Small intestine (tissue), 7 donors: ENCODE results near the gene DECR2. TPM values are rescaled to one million over a fixed set of nuclear protein-coding genes. Genes with fewer than 3 reads are reported as not detected.
A peak's percentile ranks its signal among the peaks of the same experiment; 100 is the strongest.
"Not testable (repeated sequence)": the region's sequence is repeated elsewhere in the genome, so short reads cannot be mapped to it uniquely, and the experiment has no call there.

Experiments used
- DNase-seq, 2 donors: peaks; one replicate each; pipeline versions ENCODE4 v3.0.0 to v3.0.0-alpha.2; 2013
- FAIRE-seq: peaks from 2 replicates; lab custom pipeline; 2012; peaks lifted over from hg19 to GRCh38; lab: Jason Lieb, UNC
- H3K27ac ChIP-seq, 3 donors: one replicate each; pipeline ENCODE4 v1.5.1; 2013; ENCODE audit warnings: low read length in 2 of 3, mild to moderate bottlenecking in 2 of 3, control low read depth in 1 of 3, inconsistent platforms in 1 of 3, low read depth in 1 of 3, moderate library complexity in 1 of 3
- H3K27me3 ChIP-seq, 3 donors: one replicate each; pipeline ENCODE4 v1.6.1; 2013; ENCODE audit warnings: low read length in 3 of 3, inconsistent platforms in 1 of 3; ENCODE audit not compliant: control insufficient read depth in 3 of 3, insufficient read depth in 3 of 3
- H3K36me3 ChIP-seq, 3 donors: one replicate each; pipeline ENCODE4 v1.6.1; 2013; ENCODE audit warnings: low read length in 3 of 3, inconsistent platforms in 1 of 3, low read depth in 1 of 3, mild to moderate bottlenecking in 1 of 3, moderate library complexity in 1 of 3; ENCODE audit not compliant: control insufficient read depth in 3 of 3, insufficient read depth in 2 of 3
- H3K4me1 ChIP-seq, 3 donors: one replicate each; pipeline ENCODE4 v1.6.1; 2013; ENCODE audit warnings: low read length in 2 of 3, inconsistent platforms in 1 of 3, low read depth in 1 of 3, mild to moderate bottlenecking in 1 of 3, moderate library complexity in 1 of 3; ENCODE audit not compliant: control insufficient read depth in 3 of 3, insufficient read depth in 2 of 3
- H3K4me3 ChIP-seq, 3 donors: one replicate each; pipeline ENCODE4 v1.5.1; 2013; ENCODE audit warnings: low read length in 3 of 3, control low read depth in 1 of 3, inconsistent platforms in 1 of 3, low read depth in 1 of 3, mild to moderate bottlenecking in 1 of 3, moderate library complexity in 1 of 3
- H3K9me3 ChIP-seq, 2 donors: one replicate each; pipeline ENCODE4 v1.6.1; 2013; ENCODE audit warnings: low read depth in 1 of 2, low read length in 1 of 2; ENCODE audit not compliant: control insufficient read depth in 2 of 2, insufficient read depth in 1 of 2
- WGBS, 3 donors: extraction: QIAGEN DNeasy Blood & Tissue Kit; methylation state at CpG; one replicate each; pipeline ENCODE4 v1.1.7; 2013; 5-methylcytosine and 5-hydroxymethylcytosine counted together
- polyA plus RNA-seq, 4 donors: library from polyadenylated mRNA; stranded (reverse) in 3 of 4; unstranded in 1 of 4; fragments of 200-250 nt in 3 of 4; fragments of 120-200 nt in 1 of 4; gene quantifications; one replicate each; pipeline versions ENCODE4 v1.2.1 to v1.2.3, GENCODE V29; 2013
- donor health status: healthy with polysubstance abuse.
- donor health status: control.
- donor health status: control.
- donor health status: Bipolar disorder and iron deficiency.
- donor health status: healthy.

Gene DECR2
- polyA plus RNA-seq, 4 donors, result 46.7 to 154 (median 99.2) TPM

DNA sequence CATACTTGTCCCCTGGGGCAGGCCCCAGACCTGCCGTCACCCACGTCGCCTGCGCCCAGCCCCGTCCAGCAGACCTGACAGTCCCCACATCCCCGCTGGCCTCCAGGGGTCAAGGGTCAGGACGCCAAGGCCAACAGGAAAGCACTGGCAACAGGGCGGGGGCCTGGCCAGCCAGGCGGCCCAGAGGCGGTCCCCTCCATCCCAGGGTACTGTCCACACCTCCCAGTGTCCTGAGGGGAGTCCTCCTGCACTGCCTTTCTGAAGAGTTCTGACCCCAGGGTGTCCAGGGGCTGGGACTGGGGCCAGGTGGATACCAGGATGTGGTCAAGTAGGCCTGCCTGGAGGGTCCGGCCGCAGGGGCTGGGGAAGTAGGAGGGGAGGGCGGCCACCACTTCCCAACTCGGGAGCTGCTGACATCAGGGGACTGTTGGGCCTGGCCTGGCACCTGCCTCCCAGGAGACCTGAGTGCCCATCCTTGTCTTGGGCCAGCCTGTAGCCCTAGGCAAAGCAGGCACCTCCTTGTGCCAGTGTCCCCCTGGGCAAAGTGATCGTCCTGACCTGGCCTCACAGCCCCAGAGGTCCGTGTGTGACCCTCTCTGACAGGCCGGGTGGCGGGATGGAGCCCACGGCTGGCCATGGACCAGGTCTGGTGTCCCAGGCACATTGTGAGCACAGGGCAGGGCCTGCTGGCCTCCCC lies 42.5 kb upstream of the DECR2 start:
- DNase-seq, result no peak
- Histone ChIP-seq H3K9me3 (no peaks in the 10 kb centered on the region), H3K36me3 (peaks cover 0 to 2% (median 0%) of the 10 kb centered on the region in 3 donors), H3K4me1 (peaks cover 0 to 6% (median 0%) of the 10 kb centered on the region in 3 donors), H3K4me3 (no peak overlapping the region), H3K27ac (no peak overlapping the region), H3K27me3 (peaks cover 0 to 4% (median 0%) of the 10 kb centered on the region in 3 donors)
- 58 to 68% (median 63%) methylated on average over 19 of the region's 19 CpGs for WGBS, 3 donors
- FAIRE-seq, result no peak

DNA sequence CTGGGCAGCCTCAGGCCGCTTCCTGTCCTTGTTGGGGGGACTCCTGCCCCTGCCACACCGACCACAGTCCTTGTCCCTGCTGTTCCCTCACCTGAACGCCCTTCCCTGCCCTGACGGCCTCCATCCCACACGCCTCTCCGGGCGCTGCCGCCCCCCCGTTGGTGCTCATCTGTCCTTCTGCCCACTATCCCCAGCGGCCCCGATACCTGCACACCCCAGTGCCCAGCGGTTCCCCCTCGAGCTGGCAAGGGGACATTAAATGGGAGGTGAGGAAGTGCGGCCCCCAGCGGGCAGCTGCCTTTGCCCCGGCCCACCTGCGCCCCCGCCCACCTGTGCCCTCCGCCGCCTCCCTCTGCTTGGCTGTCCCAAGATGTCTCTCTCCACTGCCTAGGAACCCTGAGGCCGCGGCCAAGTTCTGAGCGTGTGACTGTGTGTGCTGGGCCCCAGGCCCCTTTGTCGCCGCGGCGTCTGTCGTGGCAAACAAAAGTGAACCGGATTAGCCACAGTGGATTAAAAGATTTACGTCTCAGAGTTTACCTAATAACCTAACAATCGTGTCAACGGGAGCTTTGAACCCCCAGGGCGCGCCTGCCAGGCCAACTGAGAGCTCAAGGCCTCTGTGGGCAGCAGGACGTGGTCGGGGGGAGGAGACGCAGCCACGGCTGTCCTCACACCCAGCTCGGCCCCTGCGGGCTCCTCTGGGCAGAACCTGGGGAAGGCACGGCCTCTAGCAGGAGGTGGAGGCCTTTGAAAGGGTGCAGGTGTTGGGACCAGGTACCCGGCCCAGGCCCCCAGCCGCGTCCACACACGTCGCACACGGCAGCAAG lies 41.6 kb upstream of the DECR2 start:
- Histone ChIP-seq H3K27me3 (peaks cover 0 to 10% (median 0%) of the 10 kb centered on the region in 3 donors), H3K27ac (no peak overlapping the region), H3K36me3 (peaks cover 0 to 2% (median 0%) of the 10 kb centered on the region in 3 donors), H3K9me3 (no peaks in the 10 kb centered on the region), H3K4me1 (peaks cover 0 to 6% (median 0%) of the 10 kb centered on the region in 3 donors), H3K4me3 (no peak overlapping the region)
- DNase-seq (no peak), FAIRE-seq (no peak)
- 88 to 91% (median 89%) methylated on average over 42 to 47 of the region's 47 CpGs for WGBS, 3 donors

DNA sequence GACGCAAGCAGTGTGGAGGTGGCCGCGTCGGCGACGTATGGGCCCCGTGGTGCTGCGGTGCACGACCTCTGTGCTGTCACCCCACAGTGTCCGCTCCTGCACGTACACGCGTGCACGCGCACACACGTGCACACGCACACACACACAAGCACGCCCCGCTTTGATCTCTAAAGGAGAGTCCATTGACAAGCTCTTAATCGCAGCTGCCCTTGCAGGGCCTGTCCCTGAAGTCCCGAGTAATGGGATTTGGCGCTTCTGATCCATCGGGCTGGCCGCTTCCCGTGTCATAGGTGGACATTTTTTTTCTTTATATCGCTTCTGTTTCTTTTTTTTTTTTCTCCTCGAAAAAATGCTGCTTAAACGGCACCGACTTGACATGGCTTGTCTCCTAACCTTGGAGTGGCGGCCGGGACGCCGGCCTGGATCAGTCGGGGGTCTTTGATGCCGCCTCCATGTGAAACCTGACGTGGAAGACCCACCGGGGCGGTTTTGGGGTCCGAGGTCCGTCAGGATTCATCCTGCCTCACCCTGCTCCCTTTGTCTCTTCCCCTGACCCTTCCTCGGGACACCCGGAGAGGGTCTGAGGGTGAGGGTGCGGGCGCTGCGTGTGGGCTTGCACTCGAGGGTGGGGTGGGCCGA lies 40.9 kb upstream of the DECR2 start:
- Histone ChIP-seq H3K27ac (no peak overlapping the region), H3K9me3 (no peaks in the 10 kb centered on the region), H3K27me3 (peaks cover 0 to 10% (median 0%) of the 10 kb centered on the region in 3 donors), H3K36me3 (peaks cover 0 to 2% (median 0%) of the 10 kb centered on the region in 3 donors), H3K4me1 (peaks cover 0 to 6% (median 0%) of the 10 kb centered on the region in 3 donors), H3K4me3 (no peak overlapping the region)
- DNase-seq (no peak), FAIRE-seq (no peak)
- WGBS, 3 donors, result 89 to 94% (median 91%) methylated on average over 47 of the region's 47 CpGs

DNA sequence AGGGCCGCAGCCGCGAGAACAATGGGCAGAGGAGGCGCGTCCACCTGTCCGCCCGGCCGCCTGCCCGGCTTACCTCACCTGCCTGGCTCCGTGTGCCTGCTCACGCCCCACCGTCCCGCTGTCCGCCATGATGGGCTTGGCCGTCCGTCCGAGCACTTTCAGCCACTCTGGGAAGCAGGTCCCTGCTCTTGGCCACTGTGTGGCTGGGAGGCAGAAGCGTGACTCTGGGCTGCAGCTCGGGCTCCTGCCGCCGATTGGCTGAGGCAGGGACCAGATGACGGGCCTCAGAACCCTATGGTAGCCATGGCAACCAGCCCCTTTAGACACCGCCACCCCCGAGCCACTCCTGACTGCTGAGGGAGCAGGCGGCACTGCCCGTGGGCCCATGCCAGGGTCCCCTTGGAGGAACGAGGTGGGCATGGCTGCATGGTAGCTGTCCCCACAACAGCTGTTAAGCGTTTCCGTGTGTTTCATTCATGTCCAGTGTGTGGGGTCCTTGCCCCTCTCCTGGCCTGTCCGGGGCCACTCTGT lies 40.3 kb upstream of the DECR2 start:
- Histone ChIP-seq H3K27me3 (peaks cover 0 to 10% (median 0%) of the 10 kb centered on the region in 3 donors), H3K27ac (no peak overlapping the region), H3K36me3 (peaks cover 0 to 8% (median 0%) of the 10 kb centered on the region in 3 donors), H3K9me3 (no peaks in the 10 kb centered on the region), H3K4me1 (peaks cover 0 to 6% (median 0%) of the 10 kb centered on the region in 3 donors), H3K4me3 (no peak overlapping the region)
- FAIRE-seq (no peak), DNase-seq (no peak)
- 78 to 89% (median 88%) methylated on average over 24 to 30 of the region's 30 CpGs for WGBS, 3 donors

DNA sequence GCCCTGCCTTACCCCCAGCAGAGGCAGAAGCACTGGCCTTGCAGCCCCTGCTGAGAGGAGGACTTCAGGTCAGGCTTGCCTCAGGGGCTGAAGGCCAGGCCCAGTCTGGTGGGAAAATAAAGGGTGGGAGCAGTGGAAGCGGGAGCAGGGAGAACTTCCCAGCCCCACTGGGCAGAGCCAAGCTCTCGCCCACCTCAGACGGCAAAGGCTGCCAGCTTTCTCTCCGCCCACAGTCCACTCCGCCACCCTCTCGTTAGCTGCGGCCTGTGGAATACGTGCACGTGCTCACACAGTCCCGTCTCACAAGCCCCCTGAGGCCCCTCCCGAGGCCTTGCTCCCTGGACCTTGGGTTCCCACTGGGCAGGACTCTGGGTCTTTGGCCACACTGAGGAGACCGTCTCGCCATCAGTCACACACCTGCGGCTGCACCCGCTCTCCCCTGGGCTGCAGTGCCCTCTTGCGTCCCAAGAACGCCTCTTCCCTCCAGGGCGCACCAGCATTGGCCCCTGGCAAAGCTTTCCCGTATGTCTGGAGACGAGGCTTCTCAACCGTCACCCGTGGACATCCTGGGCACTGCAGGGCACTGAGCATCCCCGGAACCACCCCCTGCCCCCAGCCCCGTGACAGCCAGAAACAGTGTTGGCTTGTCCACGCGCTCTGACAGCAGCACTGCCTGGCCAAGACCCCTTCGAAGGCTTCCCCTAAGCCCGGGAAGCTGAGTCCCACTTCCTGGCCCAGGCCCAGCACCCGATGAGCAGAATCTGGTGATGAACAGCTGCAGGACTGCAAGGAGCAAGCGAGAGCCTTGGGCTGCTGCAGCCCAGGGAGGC lies 39.6 kb upstream of the DECR2 start:
- no peak for FAIRE-seq

DNA sequence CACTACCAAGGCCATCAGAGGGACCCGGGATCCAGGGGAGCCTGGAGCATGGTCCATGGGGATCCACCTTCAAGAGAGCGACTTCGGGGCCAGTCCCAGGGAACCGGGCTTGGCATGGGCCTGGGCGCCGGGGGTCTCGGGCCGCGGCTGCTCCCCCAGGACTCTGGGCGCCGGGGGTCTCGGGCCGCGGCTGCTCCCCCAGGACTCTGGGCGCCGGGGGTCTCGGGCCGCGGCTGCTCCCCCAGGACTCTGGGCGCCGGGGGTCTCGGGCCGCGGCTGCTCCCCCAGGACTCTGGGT lies 39.0 kb upstream of the DECR2 start:
- 68 to 90% (median 70%) methylated on average over 4 to 24 of the region's 24 CpGs for WGBS, 3 donors

More for the DNA sequence above, 39.6 kb upstream of the DECR2 start:
- Histone ChIP-seq H3K4me1 (peaks cover 0 to 6% (median 0%) of the 10 kb centered on the region in 3 donors), H3K4me3 (no peak overlapping the region), H3K9me3 (no peaks in the 10 kb centered on the region), H3K36me3 (peaks cover 0 to 14% (median 0%) of the 10 kb centered on the region in 3 donors), H3K27me3 (peaks cover 0 to 10% (median 0%) of the 10 kb centered on the region in 3 donors), H3K27ac (no peak overlapping the region)
- WGBS, 3 donors, result 12 to 32% (median 27%) methylated on average over 26 to 30 of the region's 30 CpGs
- DNase-seq, result peak; percentile 80 to 84

DNA sequence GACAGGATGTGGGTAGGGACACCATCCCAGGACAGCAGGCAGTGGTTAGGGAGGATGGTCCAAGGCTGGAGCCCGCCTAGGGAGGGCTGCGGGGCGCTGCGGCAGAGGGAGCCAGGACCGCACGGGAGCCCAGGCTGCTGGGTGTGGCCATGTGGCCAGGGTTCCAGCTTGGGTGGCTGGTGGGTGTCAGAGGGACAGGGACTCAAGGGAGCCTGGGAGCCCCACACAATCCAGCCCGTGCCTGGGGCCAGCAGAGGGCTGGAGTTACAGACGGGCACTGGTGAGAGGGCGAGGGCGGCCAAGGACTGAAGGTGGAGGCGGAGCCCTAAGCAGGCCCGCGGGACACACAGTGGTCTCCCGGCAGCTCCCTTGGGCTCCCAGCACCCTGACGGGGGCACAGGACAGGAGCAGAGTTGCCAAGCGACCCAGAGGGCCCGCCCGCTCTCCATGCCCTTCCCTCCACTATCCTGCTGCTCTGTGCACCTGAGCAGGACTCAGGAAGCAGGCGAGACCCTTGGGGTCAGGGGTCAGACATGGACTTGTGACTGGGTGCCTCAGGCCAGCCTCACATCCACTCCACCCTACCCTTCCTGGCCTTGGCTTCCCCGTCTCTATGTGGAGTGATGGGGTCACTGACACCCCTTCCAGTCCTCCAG lies 38.4 kb upstream of the DECR2 start:
- Histone ChIP-seq H3K4me3 (no peak overlapping the region), H3K27ac (no peak overlapping the region), H3K4me1 (peaks cover 0 to 6% (median 0%) of the 10 kb centered on the region in 3 donors), H3K9me3 (no peaks in the 10 kb centered on the region), H3K36me3 (peaks cover 0 to 26% (median 6%) of the 10 kb centered on the region in 3 donors), H3K27me3 (peaks cover 0 to 10% (median 0%) of the 10 kb centered on the region in 3 donors)
- FAIRE-seq (no peak), DNase-seq (no peak)
- 31 to 57% (median 41%) methylated on average over 19 to 20 of the region's 20 CpGs for WGBS, 3 donors

More for the DNA sequence above, 39.0 kb upstream of the DECR2 start:
- H3K27me3 ChIP-seq, H3K4me1 ChIP-seq, FAIRE-seq, H3K4me3 ChIP-seq, H3K9me3 ChIP-seq, H3K27ac ChIP-seq, DNase-seq: not testable (repeated sequence)
- peaks cover 0 to 20% (median 1%) of the 10 kb centered on the region in 3 donors for H3K36me3 ChIP-seq
